HUES48 (cell line): ENCODE results near the gene OSBPL6.
A peak's percentile ranks its signal among the peaks of the same experiment; 100 is the strongest.
"Not testable (repeated sequence)": the region's sequence is repeated elsewhere in the genome, so short reads cannot be mapped to it uniquely, and the experiment has no call there.

Experiments used
- H3K27ac ChIP-seq: one replicate; pipeline ENCODE4 v1.7.0; 2013; ENCODE audit warnings: low read depth, low read length, inconsistent platforms
- H3K27me3 ChIP-seq: 2 replicates; pipeline ENCODE4 v1.6.1; 2013; ENCODE audit warnings: mild to moderate bottlenecking, low read length; ENCODE audit not compliant: control insufficient read depth, insufficient read depth
- H3K36me3 ChIP-seq: 2 replicates; pipeline ENCODE4 v1.6.1; 2013; ENCODE audit warnings: low read length; ENCODE audit not compliant: control insufficient read depth, insufficient read depth
- H3K4me1 ChIP-seq: 2 replicates; pipeline ENCODE4 v1.6.1; 2013; ENCODE audit warnings: mild to moderate bottlenecking, low read length; ENCODE audit not compliant: control insufficient read depth, insufficient read depth
- H3K4me3 ChIP-seq: 2 replicates; pipeline ENCODE4 v1.5.1; 2013; ENCODE audit warnings: mild to moderate bottlenecking, low read depth, low read length
- H3K9ac ChIP-seq: 2 replicates; pipeline ENCODE4 v1.6.1; 2013; ENCODE audit warnings: mild to moderate bottlenecking, low read depth, low read length, moderate library complexity
- H3K9me3 ChIP-seq: 2 replicates; pipeline ENCODE4 v1.6.1; 2013; ENCODE audit warnings: low read length; ENCODE audit not compliant: control insufficient read depth, insufficient read depth

OSBPL6 gene

GRCh38 chr2:178198441-178198840 lies 4.1 kb downstream of the OSBPL6 start:
- H3K4me3 ChIP-seq, H3K27ac ChIP-seq, H3K9ac ChIP-seq, H3K36me3 ChIP-seq, H3K9me3 ChIP-seq: not testable (repeated sequence)
- H3K4me1 ChIP-seq: peaks cover 13% of the 10 kb centered on the region
- H3K27me3 ChIP-seq: peaks cover 26% of the 10 kb centered on the region

- Histone ChIP-seq H3K4me3 (no peak overlapping the region), H3K9ac (no peak overlapping the region), H3K4me1 (peaks cover 13% of the 10 kb centered on the region), H3K9me3 (no peaks in the 10 kb centered on the region), H3K36me3 (no peaks in the 10 kb centered on the region), H3K27me3 (peaks cover 19% of the 10 kb centered on the region), H3K27ac (no peak overlapping the region)
Observed at GRCh38 chr2:178199334-178199733, 5.0 kb downstream of the OSBPL6 start.

GRCh38 chr2:178200331-178200730 lies 6.0 kb downstream of the OSBPL6 start:
- Histone ChIP-seq H3K9ac (no peak overlapping the region), H3K27me3 (peaks cover 19% of the 10 kb centered on the region), H3K4me3 (no peak overlapping the region), H3K27ac (no peak overlapping the region), H3K36me3 (no peaks in the 10 kb centered on the region), H3K4me1 (peaks cover 13% of the 10 kb centered on the region), H3K9me3 (no peaks in the 10 kb centered on the region)

GRCh38 chr2:178202927-178203326 lies 8.6 kb downstream of the OSBPL6 start:
- no peaks in the 10 kb centered on the region for H3K4me1 ChIP-seq
- no peak overlapping the region for H3K27ac ChIP-seq
- no peaks in the 10 kb centered on the region for H3K9me3 ChIP-seq
- no peak overlapping the region for H3K4me3 ChIP-seq
- H3K27me3 ChIP-seq: no peaks in the 10 kb centered on the region
- no peaks in the 10 kb centered on the region for H3K36me3 ChIP-seq
- H3K9ac ChIP-seq: no peak overlapping the region

- Histone ChIP-seq H3K4me1 (peaks cover 8% of the 10 kb centered on the region; the same call in 1 of the 2 replicates), H3K36me3 (no peaks in the 10 kb centered on the region), H3K9ac (no peak overlapping the region), H3K4me3 (no peak overlapping the region), H3K9me3 (no peaks in the 10 kb centered on the region), H3K27me3 (no peaks in the 10 kb centered on the region; the same call in 1 of the 2 replicates), H3K27ac (no peak overlapping the region)
Observed at GRCh38 chr2:178204977-178205376, 10.7 kb downstream of the OSBPL6 start.

- no peaks in the 10 kb centered on the region for H3K36me3 ChIP-seq
- peaks cover 12% of the 10 kb centered on the region for H3K4me1 ChIP-seq
- no peak overlapping the region for H3K27ac ChIP-seq
- no peaks in the 10 kb centered on the region for H3K9me3 ChIP-seq
- no peak overlapping the region for H3K4me3 ChIP-seq
- no peak overlapping the region for H3K9ac ChIP-seq
- H3K27me3 ChIP-seq: peaks cover 10% of the 10 kb centered on the region; the same call in 1 of the 2 replicates
Observed at GRCh38 chr2:178205853-178206521, 11.7 kb downstream of the OSBPL6 start.

- Histone ChIP-seq H3K27me3 (peaks cover 26% of the 10 kb centered on the region), H3K36me3 (no peaks in the 10 kb centered on the region), H3K27ac (no peak overlapping the region), H3K9ac (no peak overlapping the region), H3K9me3 (no peaks in the 10 kb centered on the region), H3K4me1 (peaks cover 25% of the 10 kb centered on the region), H3K4me3 (no peak overlapping the region)
Observed at GRCh38 chr2:178208336-178208735, 14.0 kb downstream of the OSBPL6 start.

GRCh38 chr2:178208817-178209216 lies 14.5 kb downstream of the OSBPL6 start:
- peaks cover 30% of the 10 kb centered on the region for H3K27me3 ChIP-seq
- H3K36me3 ChIP-seq: no peaks in the 10 kb centered on the region
- no peaks in the 10 kb centered on the region for H3K9me3 ChIP-seq
- peaks cover 25% of the 10 kb centered on the region for H3K4me1 ChIP-seq
- H3K9ac ChIP-seq: no peak overlapping the region
- no peak overlapping the region for H3K27ac ChIP-seq
- no peak overlapping the region for H3K4me3 ChIP-seq

GRCh38 chr2:178211460-178211859 lies 17.1 kb downstream of the OSBPL6 start:
- Histone ChIP-seq H3K9me3 (no peaks in the 10 kb centered on the region), H3K36me3 (no peaks in the 10 kb centered on the region), H3K27me3 (peaks cover 56% of the 10 kb centered on the region), H3K27ac (peak overlapping the region; percentile 88), H3K4me3 (0 out of 2 replicates have a peak overlapping the region, but pooled peaks have one; percentile 15), H3K4me1 (peaks cover 25% of the 10 kb centered on the region), H3K9ac (no peak overlapping the region)

GRCh38 chr2:178211943-178212342 lies 17.6 kb downstream of the OSBPL6 start:
- H3K9me3 ChIP-seq: no peaks in the 10 kb centered on the region
- peak overlapping the region; percentile 88 for H3K27ac ChIP-seq
- H3K36me3 ChIP-seq: no peaks in the 10 kb centered on the region
- 0 out of 2 replicates have a peak overlapping the region, but pooled peaks have one; percentile 15 for H3K4me3 ChIP-seq
- peaks cover 61% of the 10 kb centered on the region for H3K27me3 ChIP-seq
- H3K9ac ChIP-seq: no peak overlapping the region
- peaks cover 25% of the 10 kb centered on the region for H3K4me1 ChIP-seq

- Histone ChIP-seq H3K9me3 (no peaks in the 10 kb centered on the region), H3K4me1 (peaks cover 25% of the 10 kb centered on the region), H3K27ac (no peak overlapping the region), H3K9ac (no peak overlapping the region), H3K27me3 (peaks cover 66% of the 10 kb centered on the region), H3K36me3 (no peaks in the 10 kb centered on the region), H3K4me3 (no peak overlapping the region)
Observed at GRCh38 chr2:178213991-178214390, 19.7 kb downstream of the OSBPL6 start.
